ENCODE measurements around the gene HMGB4.

DNA sequence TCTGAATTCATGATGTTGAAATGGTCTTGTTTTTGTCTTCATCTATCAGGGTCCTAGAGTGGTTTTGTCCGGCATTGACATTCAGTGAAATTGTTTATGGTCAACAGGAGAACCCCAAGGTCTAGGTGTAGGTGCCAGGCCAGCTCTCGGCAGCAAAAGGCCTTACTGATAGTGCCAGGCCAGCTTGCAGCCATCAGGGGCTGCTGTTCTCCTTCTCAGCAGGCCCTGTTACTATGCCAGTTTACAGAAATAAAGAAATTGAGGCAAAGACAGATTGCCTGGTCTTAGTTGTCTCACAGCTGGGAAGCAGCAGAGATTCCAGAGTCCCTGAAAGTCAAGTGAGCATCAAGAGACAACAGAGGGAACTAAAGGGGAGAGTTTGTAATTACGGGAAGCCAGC, 12.0 kb downstream of the HMGB4 start:
- TF ChIP-seq, protein P1, sequence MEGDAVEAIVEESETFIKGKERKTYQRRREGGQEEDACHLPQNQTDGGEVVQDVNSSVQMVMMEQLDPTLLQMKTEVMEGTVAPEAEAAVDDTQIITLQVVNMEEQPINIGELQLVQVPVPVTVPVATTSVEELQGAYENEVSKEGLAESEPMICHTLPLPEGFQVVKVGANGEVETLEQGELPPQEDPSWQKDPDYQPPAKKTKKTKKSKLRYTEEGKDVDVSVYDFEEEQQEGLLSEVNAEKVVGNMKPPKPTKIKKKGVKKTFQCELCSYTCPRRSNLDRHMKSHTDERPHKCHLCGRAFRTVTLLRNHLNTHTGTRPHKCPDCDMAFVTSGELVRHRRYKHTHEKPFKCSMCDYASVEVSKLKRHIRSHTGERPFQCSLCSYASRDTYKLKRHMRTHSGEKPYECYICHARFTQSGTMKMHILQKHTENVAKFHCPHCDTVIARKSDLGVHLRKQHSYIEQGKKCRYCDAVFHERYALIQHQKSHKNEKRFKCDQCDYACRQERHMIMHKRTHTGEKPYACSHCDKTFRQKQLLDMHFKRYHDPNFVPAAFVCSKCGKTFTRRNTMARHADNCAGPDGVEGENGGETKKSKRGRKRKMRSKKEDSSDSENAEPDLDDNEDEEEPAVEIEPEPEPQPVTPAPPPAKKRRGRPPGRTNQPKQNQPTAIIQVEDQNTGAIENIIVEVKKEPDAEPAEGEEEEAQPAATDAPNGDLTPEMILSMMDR (IDR thresholded peaks at IDR 0.05): peak; percentile 35
- TF ChIP-seq POLR2AphosphoS5 (IDR thresholded peaks at IDR 0.05; ENCODE audit: low read depth, low read length) (no peak), TCF7L2 (IDR thresholded peaks at IDR 0.05; ENCODE audit: low read depth, low read length) (no peak), REST (IDR thresholded peaks at IDR 0.05; ENCODE audit: insufficient read depth in 1 of 2, low read depth in 2 of 2, low read length in 1 of 2) (no peak)
